Measurements from ENCODE around the gene DLG2. TPM values are rescaled to one million over a fixed set of nuclear protein-coding genes. Genes with fewer than 3 reads are reported as not detected.

Gene DLG2
- total and polyA plus RNA-seq, 2 of the 8 experiments (the other 6 are each of a cell fraction or from before 2014, with no cell fraction given) = 1.7 to 14.3 TPM

- TF ChIP-seq NRF1 (IDR thresholded peaks at IDR 0.05; ENCODE audit: low read depth, low read length) = no peak
Measured at GRCh38 chr11:83681031-83681781, 1945.9 kb downstream of the DLG2 start (continued).
